Stimulated activated CD4-positive, alpha-beta T cell treated with anti-CD3 and anti-CD28 coated beads, Interleukin-2, amount 100 ng/mL, for 4 hours (primary cell): ENCODE results near the gene RAB34.
A peak's percentile ranks its signal among the peaks of the same experiment; 100 is the strongest.

Experiments
- DNase-seq: peaks from one replicate; pipeline ENCODE4 v3.0.0-alpha.2; 2020; ENCODE audit warnings: low read depth

RAB34 gene

GRCh38 chr17:28712032-28712704, 5.5 kb downstream of the RAB34 start:
- DNase-seq = peak; percentile 50

- peak; percentile 22 for DNase-seq
Observed at GRCh38 chr17:28711723-28712031, 6.0 kb downstream of the RAB34 start, which contains the start of gene PROCA1. PROCA1 (minus strand) TSS chr17:28711888; CDS start chr17:28711660, 228 bp downstream.

GRCh38 chr17:28710861-28711722, 6.6 kb downstream of the RAB34 start:
- peak; percentile 87 for DNase-seq

GRCh38 chr17:28707339-28707720, 10.3 kb downstream of the RAB34 start:
- no peak for DNase-seq

GRCh38 chr17:28706471-28707338, 11.0 kb downstream of the RAB34 start:
- no peak for DNase-seq

GRCh38 chr17:28705728-28706334, 11.8 kb downstream of the RAB34 start:
- DNase-seq = no peak

- DNase-seq = no peak
Observed at GRCh38 chr17:28705074-28705659, 12.5 kb downstream of the RAB34 start.

GRCh38 chr17:28704219-28704858, 13.3 kb downstream of the RAB34 start:
- no peak for DNase-seq

GRCh38 chr17:28703552-28704218, 14.0 kb downstream of the RAB34 start:
- no peak for DNase-seq

- DNase-seq = no peak
Observed at GRCh38 chr17:28702752-28703150, 14.9 kb downstream of the RAB34 start.

GRCh38 chr17:28702026-28702751, 15.5 kb downstream of the RAB34 start:
- no peak for DNase-seq

GRCh38 chr17:28700830-28701492, 16.7 kb downstream of the RAB34 start:
- DNase-seq = no peak

GRCh38 chr17:28700278-28700677, 17.4 kb downstream of the RAB34 start:
- no peak for DNase-seq

GRCh38 chr17:28698253-28698941, 19.3 kb downstream of the RAB34 start:
- DNase-seq = no peak

- no peak for DNase-seq
Observed at GRCh38 chr17:28693869-28694268, 23.8 kb downstream of the RAB34 start.

GRCh38 chr17:28689011-28689410, 28.7 kb downstream of the RAB34 start:
- no peak for DNase-seq

- no peak for DNase-seq
Observed at GRCh38 chr17:28688481-28688880, 29.2 kb downstream of the RAB34 start.

GRCh38 chr17:28686296-28686695, 31.4 kb downstream of the RAB34 start:
- no peak for DNase-seq

GRCh38 chr17:28685366-28685765, 32.3 kb downstream of the RAB34 start:
- no peak for DNase-seq
